Measurements from ENCODE around the gene PCDHGB3.
"Not testable (repeated sequence)": the region's sequence is repeated elsewhere in the genome, so short reads cannot be mapped to it uniquely, and the experiment has no call there.

Gene PCDHGB3

DNA sequence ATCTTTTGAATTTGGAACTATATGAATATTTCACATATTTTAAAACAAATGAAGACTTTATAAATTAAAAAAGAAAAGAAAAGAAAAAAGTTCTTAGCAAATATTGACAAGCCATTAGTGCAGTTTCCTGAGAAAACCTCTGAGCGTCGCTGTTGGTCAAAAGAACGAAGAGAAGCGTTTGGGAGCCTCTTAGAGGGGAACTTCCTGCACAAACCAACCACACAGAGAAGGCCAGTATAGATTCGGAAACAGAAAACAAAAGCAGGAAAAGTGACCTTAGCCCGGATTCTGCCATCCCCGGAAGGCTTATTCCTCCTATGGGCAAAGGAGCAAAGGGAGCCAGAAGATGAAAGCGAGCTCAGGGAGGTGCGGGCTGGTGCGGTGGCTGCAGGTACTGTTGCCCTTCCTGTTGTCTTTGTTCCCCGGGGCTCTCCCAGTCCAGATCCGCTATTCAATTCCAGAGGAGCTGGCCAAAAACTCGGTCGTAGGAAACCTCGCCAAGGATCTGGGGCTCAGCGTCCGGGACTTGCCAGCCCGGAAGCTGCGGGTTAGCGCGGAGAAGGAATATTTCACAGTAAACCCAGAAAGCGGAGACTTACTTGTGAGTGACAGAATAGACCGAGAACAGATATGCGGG, 10.1 kb upstream of the PCDHGB3 start, which contains the start of gene PCDHGB2:
Gene PCDHGB2, plus strand, starts transcription at position 205 of the 637 bp plus-strand sequence. Its CDS starts 142 bp downstream, at position 347.
- DNase-seq (ENCODE audit: low read depth), result no peak

DNA sequence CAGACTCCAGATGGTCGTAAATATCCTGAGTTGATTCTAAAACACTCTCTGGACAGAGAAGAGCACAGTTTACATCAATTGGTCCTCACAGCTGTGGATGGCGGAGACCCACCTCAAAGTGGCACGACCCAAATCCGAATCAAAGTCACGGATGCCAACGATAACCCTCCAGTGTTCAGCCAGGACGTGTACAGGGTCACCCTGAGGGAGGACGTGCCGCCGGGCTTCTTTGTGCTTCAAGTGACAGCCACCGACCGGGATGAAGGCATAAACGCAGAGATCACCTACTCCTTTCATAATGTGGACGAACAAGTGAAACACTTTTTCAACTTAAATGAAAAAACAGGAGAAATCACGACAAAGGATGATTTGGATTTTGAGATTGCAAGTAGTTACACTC, 9.4 kb upstream of the PCDHGB3 start:
- DNase-seq (ENCODE audit: low read depth), result no peak

DNA sequence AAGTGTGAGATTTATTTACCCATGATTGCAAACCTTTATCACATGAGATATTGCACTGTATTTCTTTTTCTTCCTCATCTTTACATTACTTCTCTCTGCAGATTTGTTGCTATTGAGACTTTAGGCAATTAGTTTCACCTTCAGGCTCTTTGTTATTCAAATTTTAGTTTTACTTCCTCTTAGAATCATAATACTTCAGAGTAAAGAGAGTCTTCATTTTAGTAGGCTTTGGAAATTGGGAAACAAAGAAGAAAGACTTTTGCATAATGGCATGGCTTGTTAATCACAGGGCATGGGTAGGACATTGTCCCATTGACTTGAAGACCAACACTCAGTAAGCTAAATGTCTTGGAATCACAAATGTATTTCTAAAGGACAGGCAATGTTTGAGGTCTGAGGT, 7.3 kb upstream of the PCDHGB3 start:
- DNase-seq (ENCODE audit: low read depth), result no peak

DNA sequence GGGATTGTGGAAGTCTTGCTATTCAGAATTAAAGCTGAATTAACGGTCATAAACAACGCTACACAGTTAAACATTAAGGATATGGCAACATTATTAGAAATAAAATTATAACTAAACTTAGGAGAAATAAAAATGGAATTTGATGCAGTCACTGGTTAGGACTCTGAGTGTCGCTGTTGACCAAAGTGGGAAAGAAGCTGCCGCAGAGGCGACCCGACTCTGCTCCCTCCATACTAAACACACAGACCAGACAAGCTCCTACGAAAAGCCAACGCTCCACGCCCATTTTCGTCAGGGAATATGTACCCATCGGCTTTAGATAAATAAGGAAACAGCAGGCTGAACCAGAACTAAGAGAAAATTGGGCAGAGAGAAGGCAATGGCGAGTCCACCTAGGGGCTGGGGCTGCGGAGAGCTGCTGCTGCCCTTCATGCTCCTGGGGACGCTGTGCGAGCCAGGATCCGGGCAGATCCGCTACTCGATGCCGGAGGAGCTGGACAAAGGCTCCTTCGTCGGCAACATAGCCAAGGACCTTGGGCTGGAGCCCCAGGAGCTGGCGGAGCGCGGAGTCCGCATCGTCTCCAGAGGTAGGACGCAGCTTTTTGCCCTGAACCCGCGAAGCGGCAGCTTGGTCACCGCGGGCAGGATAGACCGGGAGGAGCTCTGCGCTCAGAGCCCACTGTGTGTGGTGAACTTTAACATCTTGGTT, 5.9 kb upstream of the PCDHGB3 start, which contains the start of gene PCDHGA5:
Gene PCDHGA5, plus strand, starts transcription at position 211 of the 709 bp plus-strand sequence. Its CDS starts 169 bp downstream, at position 380.
- DNase-seq (ENCODE audit: low read depth), result no peak

DNA sequence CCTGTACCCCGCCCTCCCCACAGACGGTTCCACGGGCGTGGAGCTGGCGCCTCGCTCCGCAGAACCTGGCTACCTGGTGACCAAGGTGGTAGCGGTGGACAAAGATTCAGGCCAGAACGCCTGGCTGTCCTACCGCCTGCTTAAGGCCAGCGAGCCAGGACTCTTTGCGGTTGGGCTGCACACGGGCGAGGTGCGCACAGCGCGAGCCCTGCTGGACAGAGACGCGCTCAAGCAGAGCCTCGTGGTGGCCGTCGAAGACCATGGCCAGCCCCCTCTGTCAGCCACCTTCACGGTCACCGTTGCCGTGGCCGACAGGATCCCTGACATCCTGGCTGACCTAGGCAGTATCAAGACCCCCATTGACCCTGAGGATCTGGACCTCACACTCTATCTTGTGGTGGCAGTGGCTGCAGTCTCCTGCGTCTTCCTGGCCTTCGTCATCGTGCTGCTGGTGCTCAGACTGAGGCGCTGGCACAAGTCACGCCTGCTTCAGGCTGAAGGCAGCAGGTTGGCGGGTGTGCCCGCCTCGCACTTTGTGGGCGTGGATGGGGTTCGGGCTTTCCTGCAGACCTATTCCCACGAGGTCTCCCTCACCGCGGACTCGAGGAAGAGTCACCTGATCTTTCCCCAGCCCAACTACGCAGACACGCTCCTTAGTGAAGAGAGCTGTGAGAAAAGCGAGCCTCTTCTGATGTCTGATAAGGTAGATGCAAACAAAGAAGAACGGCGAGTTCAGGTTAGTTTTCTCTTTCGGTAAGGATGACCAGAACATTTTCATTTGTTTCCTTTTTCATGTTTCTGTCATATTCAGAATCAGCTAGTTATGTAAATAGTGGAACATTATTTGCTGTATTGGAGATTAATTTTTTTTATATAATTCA, 3.8 kb upstream of the PCDHGB3 start:
- no peak for DNase-seq (ENCODE audit: low read depth)

DNA sequence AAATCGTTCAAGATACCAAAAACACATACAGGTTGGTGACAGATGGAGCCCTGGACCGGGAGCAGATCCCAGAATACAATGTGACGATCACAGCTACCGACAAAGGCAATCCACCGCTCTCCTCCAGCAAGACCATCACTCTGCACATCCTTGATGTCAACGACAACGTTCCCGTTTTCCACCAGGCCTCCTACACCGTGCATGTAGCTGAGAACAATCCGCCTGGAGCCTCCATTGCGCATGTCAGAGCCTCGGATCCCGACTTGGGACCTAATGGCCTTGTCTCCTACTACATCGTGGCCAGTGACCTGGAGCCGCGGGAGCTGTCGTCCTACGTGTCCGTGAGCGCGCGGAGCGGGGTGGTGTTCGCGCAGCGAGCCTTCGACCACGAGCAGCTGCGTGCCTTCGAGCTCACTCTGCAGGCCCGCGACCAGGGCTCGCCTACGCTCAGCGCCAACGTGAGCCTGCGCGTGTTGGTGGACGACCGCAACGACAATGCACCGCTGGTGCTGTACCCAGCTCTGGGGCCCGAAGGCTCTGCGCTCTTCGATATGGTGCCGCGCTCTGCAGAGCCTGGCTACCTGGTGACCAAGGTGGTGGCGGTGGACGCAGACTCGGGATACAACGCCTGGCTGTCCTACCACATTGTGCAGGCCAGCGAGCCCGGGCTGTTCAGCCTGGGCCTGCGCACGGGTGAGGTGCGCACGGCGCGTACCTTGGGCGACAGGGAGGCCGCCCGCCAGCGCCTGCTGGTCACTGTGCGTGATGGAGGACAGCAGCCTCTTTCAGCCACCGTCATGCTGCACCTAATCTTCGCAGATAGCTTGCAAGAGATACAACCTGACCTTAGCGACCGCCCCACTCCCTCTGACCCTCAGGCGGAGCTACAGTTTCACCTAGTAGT, 1.8 kb downstream of the PCDHGB3 start:
- DNase-seq (ENCODE audit: low read depth), result no peak

DNA sequence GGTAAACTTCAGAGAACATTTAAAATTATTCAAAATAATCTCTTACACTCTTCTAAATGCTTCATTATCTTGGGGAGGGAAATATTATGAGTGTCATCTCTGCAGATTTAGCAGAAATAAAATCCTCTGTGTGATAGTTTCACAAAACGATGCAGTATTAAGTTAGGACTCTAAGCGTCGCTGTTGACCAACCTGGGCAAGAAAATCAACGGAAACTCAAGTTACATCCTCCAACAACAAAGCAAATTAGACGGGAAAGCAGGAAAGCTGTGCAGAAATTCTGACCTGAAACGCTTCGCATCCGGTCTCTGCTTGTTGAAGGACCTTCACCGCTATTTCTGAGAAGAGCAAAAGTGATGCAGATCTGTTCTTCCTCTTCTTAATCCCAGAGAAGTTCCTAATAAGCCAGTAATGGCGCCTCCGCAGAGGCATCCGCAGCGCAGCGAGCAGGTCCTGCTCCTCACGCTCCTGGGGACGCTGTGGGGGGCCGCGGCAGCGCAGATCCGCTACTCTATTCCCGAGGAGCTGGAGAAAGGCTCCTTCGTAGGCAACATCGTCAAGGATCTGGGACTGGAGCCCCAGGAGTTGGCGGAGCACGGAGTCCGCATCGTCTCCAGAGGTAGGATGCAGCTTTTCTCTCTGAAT, 3.8 kb downstream of the PCDHGB3 start, which contains the start of gene PCDHGA6:
Gene PCDHGA6, plus strand, starts transcription at position 219 of the 645 bp plus-strand sequence. Its CDS starts 193 bp downstream, at position 412.
- DNase-seq (ENCODE audit: low read depth), result no peak

DNA sequence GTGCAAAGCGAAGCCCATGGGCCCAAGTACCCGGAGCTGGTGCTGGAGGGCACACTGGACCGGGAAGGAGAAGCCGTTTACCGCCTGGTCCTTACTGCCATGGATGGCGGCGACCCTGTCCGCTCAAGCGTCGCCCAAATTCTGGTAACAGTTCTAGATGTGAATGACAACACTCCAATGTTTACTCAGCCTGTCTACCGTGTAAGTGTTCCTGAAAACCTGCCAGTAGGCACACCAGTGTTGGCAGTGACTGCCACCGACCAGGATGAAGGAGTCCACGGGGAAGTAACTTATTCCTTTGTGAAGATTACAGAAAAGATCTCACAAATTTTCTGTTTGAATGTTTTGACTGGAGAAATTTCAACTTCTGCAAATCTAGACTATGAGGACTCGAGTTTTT, 4.6 kb downstream of the PCDHGB3 start:
- DNase-seq (ENCODE audit: low read depth), result no peak

DNA sequence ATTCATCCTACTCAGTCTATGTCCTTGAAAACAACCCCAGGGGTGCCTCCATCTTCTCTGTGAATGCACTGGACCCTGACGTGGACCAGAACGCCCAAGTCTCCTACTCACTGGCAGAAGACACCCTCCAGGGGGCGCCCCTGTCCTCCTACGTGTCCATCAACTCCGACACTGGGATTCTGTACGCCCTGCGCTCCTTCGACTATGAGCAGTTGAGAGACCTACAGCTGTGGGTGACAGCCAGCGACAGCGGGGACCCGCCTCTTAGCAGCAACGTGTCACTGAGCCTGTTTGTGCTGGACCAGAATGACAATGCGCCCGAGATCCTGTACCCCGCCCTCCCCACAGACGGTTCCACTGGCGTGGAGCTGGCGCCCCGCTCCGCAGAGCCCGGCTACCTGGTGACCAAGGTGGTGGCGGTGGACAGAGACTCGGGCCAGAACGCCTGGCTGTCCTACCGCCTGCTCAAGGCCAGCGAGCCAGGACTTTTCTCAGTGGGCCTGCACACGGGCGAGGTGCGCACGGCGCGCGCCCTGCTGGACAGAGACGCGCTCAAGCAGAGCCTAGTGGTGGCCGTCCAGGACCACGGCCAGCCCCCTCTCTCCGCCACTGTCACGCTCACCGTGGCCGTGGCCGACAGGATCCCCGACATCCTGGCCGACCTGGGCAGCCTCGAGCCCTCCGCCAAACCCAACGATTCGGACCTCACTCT, 5.6 kb downstream of the PCDHGB3 start:
- not testable (repeated sequence) for DNase-seq (ENCODE audit: low read depth)

DNA sequence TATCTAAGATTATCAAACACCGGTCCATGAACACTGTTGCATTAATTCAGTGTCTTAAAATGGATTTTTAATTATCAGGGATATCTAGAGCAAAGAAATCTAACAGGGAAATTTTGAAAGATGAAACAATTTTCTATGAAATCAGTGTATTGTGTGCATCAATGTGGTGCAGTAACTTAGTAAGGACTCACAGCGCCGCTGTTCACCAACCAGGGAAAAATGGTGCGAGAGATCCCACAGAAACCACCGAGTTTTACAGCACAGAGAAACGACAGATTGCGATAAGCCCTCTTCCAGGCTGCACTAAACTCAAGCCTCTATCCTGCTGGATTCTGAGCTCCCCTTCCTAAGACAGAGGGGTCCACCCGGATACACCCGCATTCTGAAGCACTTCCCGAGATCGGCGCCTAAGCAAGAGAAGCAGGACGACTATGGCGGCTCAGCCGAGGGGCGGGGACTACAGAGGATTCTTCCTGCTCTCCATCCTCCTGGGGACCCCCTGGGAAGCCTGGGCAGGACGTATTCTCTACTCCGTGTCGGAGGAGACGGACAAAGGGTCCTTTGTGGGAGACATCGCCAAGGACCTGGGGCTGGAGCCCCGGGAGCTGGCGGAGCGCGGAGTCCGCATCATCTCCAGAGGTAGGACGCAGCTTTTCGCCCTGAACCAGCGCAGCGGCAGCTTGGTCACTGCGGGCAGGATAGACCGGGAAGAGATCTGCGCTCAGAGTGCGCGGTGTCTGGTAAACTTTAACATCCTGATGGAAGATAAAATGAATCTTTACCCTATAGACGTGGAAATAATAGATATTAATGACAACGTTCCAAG, 12.6 kb downstream of the PCDHGB3 start, which contains the start of gene PCDHGA7:
Gene PCDHGA7, plus strand, starts transcription at position 274 of the 826 bp plus-strand sequence. Its CDS starts 158 bp downstream, at position 432.
- no peak for DNase-seq (ENCODE audit: low read depth)

DNA sequence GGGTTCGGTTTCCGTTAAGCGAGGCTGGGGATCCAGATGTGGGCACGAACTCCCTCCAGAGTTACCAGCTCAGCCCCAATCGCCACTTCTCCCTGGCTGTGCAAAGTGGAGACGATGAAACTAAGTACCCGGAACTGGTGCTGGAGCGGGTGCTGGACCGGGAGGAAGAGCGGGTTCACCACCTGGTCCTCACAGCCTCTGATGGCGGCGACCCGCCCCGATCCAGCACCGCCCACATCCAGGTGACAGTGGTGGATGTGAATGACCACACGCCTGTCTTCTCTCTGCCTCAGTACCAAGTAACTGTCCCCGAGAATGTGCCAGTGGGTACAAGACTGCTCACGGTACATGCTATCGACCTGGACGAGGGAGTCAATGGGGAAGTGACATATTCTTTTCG, 13.3 kb downstream of the PCDHGB3 start:
- DNase-seq (ENCODE audit: low read depth), result no peak

DNA sequence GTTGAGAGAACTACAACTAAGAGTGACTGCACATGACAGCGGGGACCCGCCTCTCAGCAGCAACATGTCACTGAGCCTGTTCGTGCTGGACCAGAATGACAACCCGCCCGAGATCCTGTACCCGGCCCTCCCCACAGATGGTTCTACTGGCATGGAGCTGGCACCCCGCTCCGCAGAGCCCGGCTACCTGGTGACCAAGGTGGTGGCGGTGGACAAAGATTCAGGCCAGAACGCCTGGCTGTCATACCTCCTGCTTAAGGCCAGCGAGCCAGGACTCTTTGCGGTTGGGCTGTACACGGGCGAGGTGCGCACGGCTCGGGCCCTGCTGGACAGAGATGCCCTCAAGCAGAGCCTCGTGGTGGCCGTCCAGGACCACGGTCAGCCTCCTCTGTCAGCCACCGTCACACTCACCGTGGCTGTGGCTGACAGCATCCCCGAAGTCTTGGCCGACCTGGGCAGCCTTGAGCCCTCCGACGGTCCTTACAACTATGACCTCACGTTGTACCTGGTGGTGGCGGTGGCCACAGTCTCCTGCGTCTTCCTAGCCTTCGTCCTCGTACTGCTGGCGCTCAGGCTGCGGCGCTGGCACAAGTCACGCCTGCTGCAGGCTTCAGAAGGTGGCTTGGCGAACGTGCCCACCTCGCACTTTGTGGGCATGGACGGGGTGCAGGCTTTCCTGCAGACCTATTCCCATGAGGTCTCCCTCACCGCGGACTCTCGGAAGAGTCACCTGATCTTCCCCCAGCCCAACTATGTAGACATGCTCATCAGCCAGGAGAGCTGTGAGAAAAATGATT, 14.6 kb downstream of the PCDHGB3 start:
- no peak for DNase-seq (ENCODE audit: low read depth)

DNA sequence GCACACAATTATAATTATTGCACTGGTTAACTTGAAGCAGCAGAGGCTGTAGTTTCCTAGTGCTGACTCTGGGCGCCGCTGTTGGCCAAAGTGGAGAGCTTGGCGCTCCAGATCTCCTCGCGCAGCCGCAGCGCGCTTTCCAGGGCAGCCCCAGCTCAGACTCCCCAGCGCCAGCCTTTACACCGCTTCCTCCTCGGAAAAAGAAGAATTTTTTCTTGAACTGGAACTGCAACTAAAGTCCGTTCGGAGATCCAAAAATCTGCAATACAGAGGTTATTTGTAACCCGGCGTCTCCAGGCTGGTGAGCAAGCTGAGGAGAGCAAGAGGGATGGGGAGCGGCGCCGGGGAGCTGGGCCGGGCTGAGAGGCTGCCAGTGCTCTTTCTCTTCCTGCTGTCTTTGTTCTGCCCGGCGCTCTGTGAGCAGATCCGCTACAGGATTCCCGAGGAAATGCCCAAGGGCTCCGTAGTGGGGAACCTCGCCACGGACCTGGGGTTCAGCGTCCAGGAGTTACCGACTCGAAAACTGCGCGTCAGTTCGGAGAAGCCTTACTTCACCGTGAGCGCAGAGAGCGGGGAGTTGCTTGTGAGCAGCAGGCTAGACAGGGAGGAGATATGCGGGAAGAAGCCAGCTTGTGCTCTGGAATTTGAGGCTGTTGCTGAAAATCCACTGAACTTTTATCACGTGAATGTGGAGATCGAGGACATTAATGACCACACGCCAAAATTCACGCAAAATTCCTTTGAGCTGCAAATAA, 17.7 kb downstream of the PCDHGB3 start, which contains the start of gene PCDHGB4:
Gene PCDHGB4, plus strand, starts transcription at position 142 of the 755 bp plus-strand sequence. Its CDS starts 187 bp downstream, at position 329.
- not testable (repeated sequence) for DNase-seq (ENCODE audit: low read depth)

DNA sequence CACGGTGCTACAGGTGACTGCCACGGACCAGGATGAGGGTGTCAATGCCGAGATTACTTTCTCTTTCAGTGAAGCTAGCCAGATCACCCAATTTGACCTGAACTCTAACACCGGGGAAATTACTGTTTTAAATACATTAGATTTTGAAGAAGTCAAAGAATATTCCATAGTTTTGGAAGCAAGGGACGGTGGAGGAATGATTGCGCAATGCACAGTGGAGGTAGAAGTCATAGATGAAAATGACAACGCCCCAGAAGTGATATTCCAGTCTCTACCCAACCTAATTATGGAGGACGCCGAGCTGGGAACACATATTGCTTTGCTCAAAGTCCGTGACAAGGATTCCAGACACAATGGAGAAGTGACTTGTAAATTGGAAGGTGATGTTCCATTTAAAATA, 18.6 kb downstream of the PCDHGB3 start:
- DNase-seq (ENCODE audit: low read depth), result no peak

DNA sequence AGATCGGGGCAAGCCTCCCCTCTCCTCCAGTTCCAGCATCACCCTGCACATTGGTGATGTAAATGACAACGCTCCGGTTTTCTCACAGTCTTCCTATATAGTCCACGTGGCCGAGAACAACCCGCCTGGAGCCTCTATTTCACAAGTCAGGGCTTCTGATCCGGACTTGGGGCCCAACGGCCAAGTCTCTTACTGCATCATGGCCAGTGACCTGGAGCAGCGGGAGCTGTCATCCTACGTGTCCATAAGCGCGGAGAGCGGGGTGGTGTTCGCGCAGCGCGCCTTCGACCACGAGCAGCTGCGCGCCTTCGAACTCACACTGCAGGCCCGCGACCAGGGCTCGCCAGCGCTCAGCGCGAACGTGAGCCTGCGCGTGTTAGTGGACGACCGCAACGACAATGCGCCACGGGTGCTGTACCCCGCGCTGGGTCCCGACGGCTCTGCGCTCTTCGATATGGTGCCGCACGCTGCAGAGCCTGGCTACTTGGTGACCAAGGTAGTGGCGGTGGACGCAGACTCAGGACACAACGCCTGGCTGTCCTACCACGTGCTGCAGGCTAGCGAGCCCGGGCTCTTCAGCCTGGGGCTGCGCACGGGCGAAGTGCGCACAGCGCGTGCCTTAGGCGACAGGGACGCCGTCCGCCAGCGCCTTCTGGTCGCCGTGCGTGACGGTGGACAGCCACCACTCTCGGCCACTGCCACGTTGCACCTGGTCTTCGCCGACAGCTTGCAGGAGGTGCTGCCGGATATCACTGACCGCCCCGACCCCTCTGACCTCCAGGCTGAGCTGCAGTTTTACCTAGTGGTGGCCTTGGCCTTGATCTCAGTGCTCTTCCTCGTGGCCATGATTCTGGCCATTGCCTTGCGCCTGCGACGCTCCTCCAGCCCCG, 19.4 kb downstream of the PCDHGB3 start:
- DNase-seq (ENCODE audit: low read depth), result no peak

Data from activated T-cell treated with anti-CD3 and anti-CD28 coated beads for 24 hours (primary cell).